ENCODE measurements around the gene SLC38A10. TPM values are rescaled to one million over a fixed set of nuclear protein-coding genes. Genes with fewer than 3 reads are reported as not detected.
A peak's percentile ranks its signal among the peaks of the same experiment; 100 is the strongest.

The SLC38A10 gene
- polyA plus RNA-seq, result 37.4 and 46.0 TPM in 2 replicates
- 39.6 and 45.8 TPM in 2 replicates for polyA minus RNA-seq

DNA sequence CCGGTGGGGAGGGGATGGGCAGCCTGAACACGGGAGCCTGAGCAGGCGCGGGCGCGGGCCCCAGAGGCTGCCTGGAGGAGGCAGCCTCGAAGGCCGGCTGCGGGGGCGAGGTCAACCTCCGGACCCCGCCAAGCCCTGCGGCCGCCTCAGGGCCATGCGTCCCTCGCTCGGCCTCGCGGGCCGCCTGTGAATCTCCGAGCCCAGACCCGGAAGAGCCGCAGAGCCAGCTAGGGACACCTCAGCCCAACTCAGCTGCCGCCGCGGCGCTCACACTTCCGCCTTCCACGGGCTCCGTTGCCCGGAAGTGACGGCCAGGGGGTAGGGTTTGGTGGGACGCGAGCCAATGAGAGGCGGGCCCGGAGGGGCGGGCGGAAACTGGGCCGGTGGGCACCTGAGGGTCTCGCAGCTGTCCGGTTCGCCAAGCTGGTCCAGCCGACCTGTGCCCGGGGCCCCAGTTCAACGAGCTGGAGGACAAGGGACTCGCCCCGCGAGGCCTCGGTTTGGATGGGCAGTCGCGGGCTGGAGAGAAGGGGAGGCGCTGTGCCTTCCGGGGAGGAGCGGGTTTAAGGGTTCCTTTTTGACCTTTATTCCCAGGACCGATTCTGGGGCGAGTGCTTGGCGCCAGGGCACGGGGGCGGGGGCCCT lies at the start of gene SLC38A10:
TSS of gene SLC38A10 (minus strand) at position 277 of the 645 bp plus-strand sequence. CDS start 386 bp downstream, outside the sequence.
- H4K20me1 ChIP-seq (ENCODE audit: insufficient read depth), result no peaks in the 10 kb centered on the region
- H3K79me2 ChIP-seq (replicated peaks; ENCODE audit: insufficient read depth, low read length), result peaks cover 17% of the 10 kb centered on the region
- H3K4me2 ChIP-seq (ENCODE audit: low read length), result peak within 1 kb of the TSS; percentile 61
- no peaks in the 10 kb centered on the region for H3F3A ChIP-seq (ENCODE audit: insufficient read depth, low read length, poor library complexity, severe bottlenecking)
- no peaks in the 10 kb centered on the region for H3K9me3 ChIP-seq (ENCODE audit: low read length)
- peak within 1 kb of the TSS; percentile 98 for H3K4me3 ChIP-seq (ENCODE audit: low read length)
- H3K9me2 ChIP-seq (ENCODE audit: insufficient read depth, low read length), result no peaks in the 10 kb centered on the region
- no peak for TF ChIP-seq REST (IDR thresholded peaks at IDR 0.05; ENCODE audit: borderline replicate concordance)
- no peak for TF ChIP-seq EZH2 (IDR thresholded peaks at IDR 0.05; ENCODE audit: borderline replicate concordance, insufficient read depth, low read length, poor library complexity, severe bottlenecking)
- peak; percentile 87 for TF ChIP-seq POLR2AphosphoS5 (IDR thresholded peaks at IDR 0.05)
- peak; percentile 34 for TF ChIP-seq CTCF (IDR thresholded peaks at IDR 0.05; ENCODE audit: poor library complexity, severe bottlenecking)
- TF ChIP-seq MXI1 (conservative IDR thresholded peaks at IDR 0.05; ENCODE audit: poor library complexity, severe bottlenecking), result peak; percentile 73
- peak; percentile 34 for TF ChIP-seq RAD21 (conservative IDR thresholded peaks at IDR 0.05)
- peak; percentile 26 for TF ChIP-seq TAF1 (IDR thresholded peaks at IDR 0.05; ENCODE audit: low read depth)
- TF ChIP-seq EP300 (conservative IDR thresholded peaks at IDR 0.05; ENCODE audit: poor library complexity, severe bottlenecking), result peak; percentile 26
- TF ChIP-seq SMC3 (conservative IDR thresholded peaks at IDR 0.05; ENCODE audit: poor library complexity), result peak; percentile 33
- H3K36me3 ChIP-seq (ENCODE audit: insufficient read depth, low read length), result no peaks in the 10 kb centered on the region
- no peaks in the 10 kb centered on the region for H3K27me3 ChIP-seq (ENCODE audit: insufficient read depth, low read depth, low read length)
- peak within 1 kb of the TSS; percentile 91 for H3K9ac ChIP-seq (ENCODE audit: low read length)
- peak within 1 kb of the TSS; percentile 69 for H3K27ac ChIP-seq (ENCODE audit: low read length)
- H2AFZ ChIP-seq (ENCODE audit: low read depth, low read length), result peak within 1 kb of the TSS; percentile 100

- H3F3A ChIP-seq (ENCODE audit: insufficient read depth, low read length, poor library complexity, severe bottlenecking), result no peaks in the 10 kb centered on the region
- peaks cover 91% of the 10 kb centered on the region for H3K79me2 ChIP-seq (replicated peaks; ENCODE audit: insufficient read depth, low read length)
- peak overlapping the region; percentile 69 for H3K4me3 ChIP-seq (ENCODE audit: low read length)
- TF ChIP-seq REST (IDR thresholded peaks at IDR 0.05; ENCODE audit: borderline replicate concordance) (peak; percentile 47), CTCF (IDR thresholded peaks at IDR 0.05; ENCODE audit: poor library complexity, severe bottlenecking) (no peak), MXI1 (conservative IDR thresholded peaks at IDR 0.05; ENCODE audit: poor library complexity, severe bottlenecking) (peak; percentile 15), EZH2 (IDR thresholded peaks at IDR 0.05; ENCODE audit: borderline replicate concordance, insufficient read depth, low read length, poor library complexity, severe bottlenecking) (no peak), POLR2AphosphoS5 (IDR thresholded peaks at IDR 0.05) (peak; percentile 8)
- H3K36me3 ChIP-seq (ENCODE audit: insufficient read depth, low read length), result no peaks in the 10 kb centered on the region
- H3K27ac ChIP-seq (ENCODE audit: low read length), result peak overlapping the region; percentile 93
- H3K9ac ChIP-seq (ENCODE audit: low read length), result peak overlapping the region; percentile 99
- H4K20me1 ChIP-seq (ENCODE audit: insufficient read depth), result peaks cover 16% of the 10 kb centered on the region
- H3K4me2 ChIP-seq (ENCODE audit: low read length), result peak overlapping the region; percentile 100
- H3K9me3 ChIP-seq (ENCODE audit: low read length), result no peaks in the 10 kb centered on the region
- H3K27me3 ChIP-seq (ENCODE audit: insufficient read depth, low read depth, low read length), result no peaks in the 10 kb centered on the region
- H3K9me2 ChIP-seq (ENCODE audit: insufficient read depth, low read length), result no peaks in the 10 kb centered on the region
- no peak overlapping the region for H2AFZ ChIP-seq (ENCODE audit: low read depth, low read length)
Measured at GRCh38 chr17:81342269-81343070, 47.4 kb upstream of the SLC38A10 start.
